Stimulated activated CD4-positive, alpha-beta T cell treated with anti-CD3 and anti-CD28 coated beads, Interleukin-15, amount 100 ng/mL, for 24 hours (primary cell): Measurements from ENCODE around the gene C20orf202.

Experiments used
- DNase-seq: peaks from one replicate; pipeline ENCODE4 v3.0.0-alpha.2; 2020

C20orf202 gene

DNA sequence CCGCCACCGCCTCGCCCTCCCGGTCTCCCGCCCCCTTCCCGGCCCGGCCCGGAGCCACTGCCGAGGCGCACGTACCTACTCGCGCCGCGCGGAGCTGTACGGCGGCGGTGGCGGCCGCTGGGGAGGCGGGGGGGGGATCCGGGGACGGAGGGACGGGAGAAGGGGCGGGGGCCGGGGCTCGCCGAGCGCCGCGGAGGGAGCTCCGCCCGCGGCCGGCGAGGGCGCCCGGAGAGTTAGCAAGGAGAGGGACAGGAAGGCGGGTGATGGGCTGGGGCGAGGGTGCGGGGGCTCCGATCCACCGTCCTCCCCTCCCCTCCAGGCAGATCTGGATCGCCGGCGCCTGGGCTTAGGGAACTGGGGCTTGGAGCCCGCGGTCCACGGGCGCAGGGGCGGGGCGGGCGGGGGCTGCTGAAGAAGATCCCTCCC is 17.9 kb upstream of the C20orf202 start:
- peak; percentile 32 for DNase-seq

DNA sequence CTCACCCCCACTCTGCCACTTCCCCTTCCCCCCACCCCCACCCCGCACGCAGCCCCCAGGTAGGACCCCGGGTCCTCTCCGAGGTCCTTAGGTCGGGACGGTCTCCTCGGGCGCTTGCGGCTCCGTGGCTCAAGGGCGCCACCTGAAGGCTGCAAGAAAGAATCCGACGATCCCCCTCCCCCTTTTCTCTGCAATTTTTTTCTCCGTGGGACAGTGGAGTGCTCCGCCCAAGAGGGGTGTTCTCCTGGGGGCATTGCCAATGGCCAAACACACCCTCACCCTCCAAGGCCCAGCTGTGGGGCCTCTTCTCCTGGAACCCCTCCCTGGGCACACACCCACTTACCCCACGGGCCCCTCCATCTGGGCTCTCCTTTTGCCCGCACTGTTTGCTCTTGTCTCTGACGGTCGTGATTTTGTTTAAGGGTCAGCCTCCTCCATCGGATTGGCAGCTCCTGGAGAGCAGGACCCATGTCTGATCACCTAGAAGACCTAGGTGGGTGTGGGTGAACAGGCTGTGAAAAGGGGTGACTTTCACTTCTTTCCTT is 17.4 kb upstream of the C20orf202 start:
- DNase-seq: peak; percentile 71

DNA sequence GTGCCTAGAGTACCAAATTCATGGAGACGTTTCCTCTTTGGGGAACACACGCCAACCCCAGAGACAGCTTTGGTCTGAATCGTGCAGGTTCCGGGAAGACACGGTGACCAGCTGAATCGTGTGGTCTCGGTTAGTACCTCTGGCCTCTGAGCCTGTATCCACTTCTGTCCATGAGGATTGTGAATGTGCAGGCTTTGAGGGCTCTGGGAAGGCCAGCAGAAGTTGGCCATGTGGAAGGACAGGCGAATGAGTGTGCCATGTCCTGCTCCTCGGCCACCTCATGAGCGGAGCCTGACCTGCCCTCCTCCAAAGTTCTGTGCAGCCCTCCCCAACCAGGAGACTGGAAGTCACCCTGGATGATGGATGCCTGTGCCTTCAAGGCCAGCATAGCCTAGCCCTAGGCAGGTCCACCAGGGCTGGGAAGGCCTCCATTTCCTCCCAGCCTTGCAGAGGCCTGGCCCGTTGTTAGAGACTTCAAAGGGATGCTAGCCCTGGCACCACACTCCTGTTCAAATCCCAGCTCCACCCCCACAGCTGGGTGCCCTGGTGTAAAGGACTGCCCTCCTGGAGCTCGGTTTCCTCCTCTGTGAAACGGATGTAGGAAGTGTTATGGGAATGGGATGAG is 16.8 kb upstream of the C20orf202 start:
- no peak for DNase-seq

DNA sequence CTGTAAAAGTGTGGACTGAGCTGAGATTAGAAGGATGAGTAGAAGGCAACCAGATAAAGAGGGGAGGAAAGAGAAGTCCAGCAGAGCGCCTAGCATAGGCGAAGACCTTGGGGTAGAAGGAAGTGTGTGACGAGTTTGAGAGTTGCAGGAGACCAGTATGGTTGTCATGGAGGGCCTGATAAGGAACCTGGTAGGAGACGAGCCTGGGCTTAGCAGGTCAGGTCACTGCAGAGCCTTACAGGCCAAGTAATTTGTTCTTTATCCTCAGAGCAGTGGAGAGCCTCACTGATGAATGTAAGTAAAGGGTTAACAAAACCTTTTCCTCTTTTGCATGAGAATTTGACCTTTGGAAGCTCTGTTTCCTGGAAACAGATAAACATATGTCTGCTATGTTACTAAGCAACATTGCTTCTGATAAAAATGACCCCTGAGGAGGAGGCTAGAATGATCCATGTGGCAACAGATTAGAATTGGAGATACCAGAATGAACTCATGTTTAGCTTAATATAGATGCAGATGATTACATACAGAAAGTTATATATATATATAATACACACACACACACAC is 15.6 kb upstream of the C20orf202 start:
- no peak for DNase-seq

DNA sequence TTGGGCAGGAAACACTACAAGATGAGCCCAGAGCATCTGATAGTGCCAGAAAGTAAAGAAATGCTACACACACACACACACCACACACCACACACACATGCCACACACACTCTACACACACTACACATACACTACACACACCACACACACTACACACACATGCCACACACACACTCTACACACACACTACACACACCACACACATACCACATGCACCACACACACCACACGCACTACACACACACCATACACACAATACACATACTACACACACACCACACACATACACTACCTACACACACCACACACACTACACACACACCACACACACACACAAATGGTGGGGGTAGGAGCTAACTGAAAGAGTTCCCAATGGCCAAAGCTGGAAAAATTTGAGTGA is 14.9 kb upstream of the C20orf202 start:
- DNase-seq: no peak

DNA sequence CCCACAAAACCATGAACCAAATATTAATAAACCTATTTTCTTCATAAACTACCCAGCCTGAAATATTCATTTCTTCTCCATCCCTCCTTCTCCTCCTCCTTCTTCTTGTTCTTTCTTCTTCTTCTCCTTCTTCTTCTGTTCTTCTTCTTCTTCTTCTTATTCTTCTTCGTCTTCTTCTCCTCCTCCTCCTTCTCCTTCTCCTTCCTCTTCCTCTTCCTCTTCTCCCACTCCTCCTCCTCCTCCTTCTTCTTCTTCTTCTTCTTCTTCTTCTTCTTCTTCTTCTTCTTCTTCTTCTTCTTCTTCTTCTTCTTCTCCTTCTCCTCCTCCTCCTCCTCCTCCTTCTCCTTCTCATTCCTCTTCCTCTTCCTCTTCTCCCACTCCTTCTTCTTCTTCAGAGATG is 13.4 kb upstream of the C20orf202 start:
- DNase-seq: no peak

DNA sequence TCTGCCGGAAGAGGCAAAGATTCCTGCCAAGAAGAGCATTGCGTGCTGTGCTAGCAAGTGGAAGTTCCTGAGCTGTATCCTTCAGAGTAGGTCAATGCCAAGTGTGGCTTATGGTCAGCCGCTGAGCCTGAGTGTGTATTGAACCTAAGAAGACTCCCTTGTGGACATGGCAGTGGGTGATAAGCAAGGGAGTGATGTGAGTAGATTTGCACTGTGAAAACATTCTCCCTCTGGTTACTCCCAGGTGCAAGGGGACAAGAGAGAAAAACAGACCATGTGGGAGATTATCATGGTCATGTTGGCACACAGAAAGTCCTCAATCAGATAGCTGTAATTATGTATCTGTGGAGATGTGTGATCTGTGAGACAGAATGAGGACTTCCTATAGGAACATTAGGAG is 12.4 kb upstream of the C20orf202 start:
- DNase-seq: no peak

DNA sequence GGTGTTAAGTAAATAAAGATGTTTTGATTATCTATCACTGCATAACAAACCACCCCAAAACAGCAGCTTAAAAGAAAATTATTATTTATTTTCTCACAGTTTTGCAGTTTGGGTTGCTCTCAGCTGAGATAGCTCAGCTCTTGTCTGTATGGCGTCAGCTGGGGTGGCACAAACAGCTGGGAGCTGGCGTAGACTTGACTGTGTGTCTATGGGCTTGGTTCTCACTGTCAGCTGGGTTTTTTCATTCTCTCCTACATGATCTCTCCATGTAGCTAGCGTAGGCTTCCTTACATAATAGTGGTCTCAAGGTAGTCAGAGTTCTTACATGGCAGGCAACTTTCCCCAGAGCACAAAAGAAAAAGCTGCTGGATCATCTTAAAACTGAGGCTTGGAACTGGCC is 12.0 kb upstream of the C20orf202 start:
- DNase-seq: no peak

DNA sequence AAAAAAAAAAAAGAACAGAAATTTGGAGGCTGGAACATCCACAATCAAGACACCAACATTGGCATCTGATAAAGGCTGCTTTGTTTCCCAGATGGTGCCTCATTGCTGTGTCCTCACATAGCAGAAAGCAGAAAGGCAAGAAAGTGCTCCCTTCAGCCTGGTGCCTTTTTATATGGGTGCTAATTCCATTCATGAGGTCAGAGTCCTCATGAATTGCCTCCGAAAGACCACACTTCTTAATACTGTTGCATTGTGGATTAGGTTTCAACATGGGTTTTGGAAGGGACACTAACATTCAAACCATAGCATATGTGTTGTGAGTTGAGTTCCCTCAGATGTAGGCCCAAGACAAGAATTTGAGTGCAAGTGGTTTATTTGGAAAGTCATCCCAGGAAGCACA is 8.0 kb upstream of the C20orf202 start:
- no peak for DNase-seq

DNA sequence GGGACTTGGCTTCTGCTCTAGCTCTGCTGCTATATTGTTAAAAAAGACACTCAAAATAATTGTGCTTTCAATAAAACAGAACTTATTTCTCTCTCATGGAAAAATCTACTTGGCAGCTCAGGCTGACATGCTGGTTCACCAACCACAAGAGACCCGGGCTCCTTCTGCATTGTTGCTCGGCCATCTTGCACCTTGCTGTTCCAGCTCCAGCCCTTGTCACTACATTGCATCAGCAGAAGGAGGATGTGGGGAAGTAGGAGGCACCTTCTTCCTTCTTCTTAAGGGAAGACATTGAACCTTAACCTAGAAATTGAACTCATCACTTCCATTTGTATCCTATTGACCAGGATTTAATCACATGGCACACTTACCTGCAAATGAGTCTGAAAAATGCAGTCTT is 6.6 kb upstream of the C20orf202 start:
- DNase-seq: no peak

DNA sequence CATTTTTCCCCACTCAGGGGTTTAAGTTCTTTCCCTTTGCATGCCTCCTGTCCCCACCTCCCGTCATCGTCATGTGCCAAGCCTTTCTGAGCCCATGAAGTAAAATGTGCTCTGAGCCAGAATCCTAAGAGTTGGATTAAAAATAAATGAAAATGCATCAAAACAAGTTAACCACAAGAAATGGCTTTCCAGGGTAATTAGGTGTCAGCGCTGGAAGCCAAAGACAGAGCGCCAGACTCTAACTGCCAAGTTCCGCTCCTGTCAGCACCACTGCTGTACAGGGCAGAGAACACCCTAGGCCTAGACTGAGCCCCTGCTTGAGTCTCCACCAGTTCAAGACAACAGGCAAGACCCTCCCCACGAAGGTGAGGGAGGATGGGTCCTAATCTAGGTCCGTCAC is 5.5 kb upstream of the C20orf202 start:
- DNase-seq: no peak

DNA sequence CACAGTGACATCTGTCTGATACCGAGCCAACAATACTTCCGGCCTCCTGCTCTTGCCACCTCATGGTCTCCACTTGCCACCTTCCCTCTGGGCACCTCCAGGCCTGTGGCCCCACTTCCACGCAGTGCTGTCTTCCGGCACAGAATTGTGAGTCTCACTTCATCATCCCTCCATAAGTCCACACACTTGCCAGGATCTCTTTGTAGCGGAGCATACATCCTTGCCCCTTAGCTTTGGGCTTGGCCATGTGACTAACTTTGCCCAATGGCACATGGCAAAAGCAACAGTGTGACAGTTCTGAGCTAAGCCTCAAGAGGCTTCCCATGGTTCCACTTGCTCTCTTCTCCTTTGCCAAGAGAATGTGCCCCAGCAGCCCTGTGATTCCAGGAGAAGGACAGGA is 4.5 kb upstream of the C20orf202 start:
- no peak for DNase-seq

DNA sequence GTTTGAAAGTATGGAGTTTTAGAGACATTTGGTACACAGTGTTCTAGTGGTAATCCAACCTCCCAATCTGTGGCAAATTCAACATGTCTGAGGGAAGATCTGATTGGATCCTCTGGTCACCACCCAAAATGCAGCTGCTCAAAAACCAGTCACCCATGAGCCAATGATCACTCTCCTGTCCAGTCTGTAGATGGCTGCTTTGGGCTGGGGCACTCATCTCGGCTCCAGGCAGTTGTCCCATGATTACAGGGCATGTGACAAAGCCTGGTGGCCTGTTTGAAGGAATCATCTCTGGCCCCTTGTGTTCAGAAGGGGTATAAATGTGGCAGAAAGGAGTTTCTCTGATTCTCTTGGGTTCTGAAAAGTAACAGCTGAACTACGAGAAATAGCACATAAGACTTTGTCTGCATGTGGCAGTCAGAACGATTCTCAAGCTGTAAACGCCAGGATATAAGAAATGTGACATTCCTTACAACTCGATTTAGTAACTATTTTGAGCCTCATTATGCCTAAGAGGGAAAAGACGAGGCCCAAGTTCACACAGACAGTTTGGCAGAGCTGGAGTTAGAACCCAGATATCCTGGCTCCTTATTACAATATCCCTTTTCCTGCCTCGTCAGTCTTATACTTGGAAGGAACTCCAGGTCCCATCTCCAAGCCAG is 3.9 kb upstream of the C20orf202 start:
- no peak for DNase-seq

DNA sequence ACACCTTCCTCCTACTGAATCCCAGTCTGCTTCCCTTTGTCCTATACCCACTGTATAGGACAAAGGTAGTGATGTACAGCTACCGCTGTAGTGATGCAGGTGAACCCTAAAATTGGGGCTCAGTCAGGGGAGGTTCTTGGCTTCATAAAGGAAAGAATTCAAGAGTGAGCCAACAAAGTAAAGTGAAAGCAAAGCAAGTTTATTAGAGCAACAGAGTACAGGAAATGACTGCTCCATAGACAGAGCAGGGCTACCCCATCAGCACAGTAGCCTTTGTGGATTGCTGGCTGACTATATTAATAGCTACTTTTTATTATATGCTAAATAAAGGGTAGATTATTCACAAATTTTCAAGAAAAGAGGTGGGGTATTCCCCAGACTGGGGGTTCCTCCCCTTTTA is 3.3 kb upstream of the C20orf202 start:
- no peak for DNase-seq

DNA sequence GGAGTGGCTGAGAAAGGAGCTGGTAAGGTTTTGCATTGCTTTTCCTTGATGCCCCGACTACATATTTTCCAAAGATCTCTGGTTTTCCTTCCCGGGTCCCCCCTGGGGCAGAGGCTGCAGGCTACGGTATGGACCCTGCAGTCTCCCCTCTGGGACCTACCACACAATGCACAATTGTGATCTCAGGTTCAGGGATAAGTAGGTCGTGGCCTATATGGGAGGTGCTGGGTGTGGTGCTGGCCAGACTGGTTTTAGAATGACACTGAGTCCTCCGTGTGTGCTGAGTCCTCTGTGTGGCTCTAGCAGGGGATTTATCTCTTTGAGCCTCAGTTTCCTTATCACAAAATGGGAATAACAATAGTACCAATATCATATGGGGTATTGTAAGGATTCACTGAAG is 376 bp downstream of the C20orf202 start:
- DNase-seq: no peak

DNA sequence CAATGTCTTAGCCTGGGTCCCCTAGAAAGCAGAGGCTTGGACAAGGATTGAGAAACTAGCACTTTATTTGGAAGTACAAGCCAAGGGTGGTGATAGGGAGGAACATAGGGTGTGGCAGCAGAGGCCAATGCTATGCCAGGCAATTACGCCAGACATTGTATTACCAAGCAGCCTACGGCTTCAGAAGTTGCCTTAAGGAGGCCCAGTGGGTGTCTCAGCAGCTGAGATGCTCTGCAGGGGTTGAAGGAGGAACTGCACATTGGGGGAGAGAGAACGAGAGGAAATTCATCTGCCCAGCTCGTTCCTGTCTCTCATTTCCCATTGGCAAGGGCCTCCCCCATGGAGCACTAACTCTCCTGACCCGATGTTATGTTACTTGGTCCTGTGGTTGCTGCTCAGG is 859 bp downstream of the C20orf202 start:
- DNase-seq: no peak

DNA sequence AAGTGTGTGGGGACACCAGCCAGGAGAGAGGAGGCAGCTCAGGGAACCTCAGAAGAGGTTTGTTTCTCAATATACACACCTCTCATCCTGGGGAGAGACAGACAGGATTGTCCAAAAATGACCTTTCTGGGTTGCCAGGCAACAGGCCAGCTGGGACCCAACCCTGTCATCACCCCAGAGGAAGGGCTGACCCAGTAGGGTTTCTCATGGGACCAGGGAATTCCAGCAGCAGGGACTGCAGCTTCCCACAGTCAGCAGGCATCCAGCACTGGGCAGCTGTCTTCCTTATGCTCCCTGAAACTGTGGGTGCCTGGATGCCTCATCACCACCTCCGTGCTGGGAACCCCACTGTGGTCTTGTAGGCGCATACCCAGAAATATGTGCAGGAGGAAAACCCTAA is 1.3 kb downstream of the C20orf202 start:
- no peak for DNase-seq

DNA sequence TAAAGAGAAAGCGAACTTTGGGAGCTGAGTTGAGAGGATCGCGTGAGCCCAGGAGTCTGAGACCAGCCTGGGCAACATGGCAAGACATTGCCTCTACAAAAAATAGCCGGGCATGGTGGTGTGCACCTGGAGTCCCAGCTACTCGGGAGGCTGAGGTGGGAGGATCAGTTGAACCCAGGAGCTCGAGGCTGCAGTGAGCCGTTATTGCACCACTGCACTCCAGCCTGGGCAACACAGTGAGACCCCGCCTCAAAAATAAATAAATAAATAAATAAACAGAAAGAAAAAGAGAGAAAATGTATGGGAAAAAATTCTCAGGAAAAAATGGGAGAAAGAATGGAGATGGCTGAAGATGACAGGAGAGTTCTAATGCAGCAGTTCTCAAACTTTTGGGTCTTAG is 2.5 kb downstream of the C20orf202 start:
- DNase-seq: no peak

DNA sequence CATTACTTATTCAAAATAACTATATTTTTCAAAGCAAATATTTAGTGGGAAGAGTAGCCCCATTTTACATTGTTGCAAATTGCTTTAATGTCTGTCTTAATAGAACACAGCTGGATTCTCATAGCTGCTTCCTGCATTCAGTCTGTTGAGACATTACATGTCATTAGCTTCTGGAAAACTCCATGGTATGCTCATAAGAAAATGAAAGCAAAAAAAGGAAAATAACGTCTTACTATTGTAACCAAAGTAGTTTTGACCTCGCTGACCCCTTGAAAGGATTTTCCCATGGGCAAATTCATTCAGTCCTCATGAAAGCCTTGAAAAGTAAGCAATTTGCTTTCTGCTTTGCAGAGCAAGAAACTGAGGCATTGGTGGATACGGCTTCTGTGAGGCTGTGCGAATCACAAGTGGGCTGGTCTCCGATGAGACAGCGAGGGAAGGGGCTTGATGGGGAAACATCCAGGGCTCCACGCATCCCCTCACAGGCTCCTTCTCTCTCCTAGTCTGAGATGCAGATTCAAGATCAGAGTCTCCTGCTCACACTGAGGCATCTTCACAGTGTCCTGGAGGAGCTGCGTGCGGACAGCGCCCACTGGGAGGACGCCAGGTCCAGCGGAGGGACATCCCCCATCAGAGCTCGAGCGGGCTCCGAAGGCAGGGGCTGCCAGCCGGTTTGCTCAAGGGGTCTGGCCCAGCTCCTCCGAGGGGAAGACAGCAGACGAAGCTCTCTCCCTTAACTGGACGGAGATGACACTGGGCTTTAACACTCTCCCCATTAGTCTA is 3.3 kb downstream of the C20orf202 start:
- DNase-seq: no peak

DNA sequence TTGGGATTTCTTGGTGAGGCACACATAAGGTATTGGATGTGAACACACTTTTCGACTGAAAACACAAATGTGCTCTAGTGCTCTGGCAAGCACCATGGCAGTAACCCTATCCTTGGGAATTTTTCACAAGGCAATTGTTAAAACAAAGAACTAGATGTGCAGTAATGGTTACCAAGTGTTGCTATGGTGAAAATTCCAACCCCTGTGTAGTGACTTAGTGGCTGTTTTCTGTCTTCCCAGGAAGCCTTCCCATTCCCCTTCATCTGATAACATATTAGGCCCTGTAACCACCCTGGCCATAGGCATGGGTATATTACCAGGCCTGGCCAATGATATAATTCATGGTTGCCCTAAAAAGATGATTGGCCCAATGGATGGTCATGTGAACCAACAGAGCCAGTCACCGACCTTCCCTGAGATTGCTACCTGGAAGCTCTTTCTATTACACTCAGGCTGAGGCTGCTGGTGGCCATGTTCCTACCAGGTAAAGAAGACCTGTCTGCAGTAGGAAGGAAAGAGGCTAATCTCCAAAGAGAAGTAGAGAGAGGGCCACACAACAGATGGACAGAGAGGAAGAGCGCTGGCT is 4.1 kb downstream of the C20orf202 start:
- no peak for DNase-seq

DNA sequence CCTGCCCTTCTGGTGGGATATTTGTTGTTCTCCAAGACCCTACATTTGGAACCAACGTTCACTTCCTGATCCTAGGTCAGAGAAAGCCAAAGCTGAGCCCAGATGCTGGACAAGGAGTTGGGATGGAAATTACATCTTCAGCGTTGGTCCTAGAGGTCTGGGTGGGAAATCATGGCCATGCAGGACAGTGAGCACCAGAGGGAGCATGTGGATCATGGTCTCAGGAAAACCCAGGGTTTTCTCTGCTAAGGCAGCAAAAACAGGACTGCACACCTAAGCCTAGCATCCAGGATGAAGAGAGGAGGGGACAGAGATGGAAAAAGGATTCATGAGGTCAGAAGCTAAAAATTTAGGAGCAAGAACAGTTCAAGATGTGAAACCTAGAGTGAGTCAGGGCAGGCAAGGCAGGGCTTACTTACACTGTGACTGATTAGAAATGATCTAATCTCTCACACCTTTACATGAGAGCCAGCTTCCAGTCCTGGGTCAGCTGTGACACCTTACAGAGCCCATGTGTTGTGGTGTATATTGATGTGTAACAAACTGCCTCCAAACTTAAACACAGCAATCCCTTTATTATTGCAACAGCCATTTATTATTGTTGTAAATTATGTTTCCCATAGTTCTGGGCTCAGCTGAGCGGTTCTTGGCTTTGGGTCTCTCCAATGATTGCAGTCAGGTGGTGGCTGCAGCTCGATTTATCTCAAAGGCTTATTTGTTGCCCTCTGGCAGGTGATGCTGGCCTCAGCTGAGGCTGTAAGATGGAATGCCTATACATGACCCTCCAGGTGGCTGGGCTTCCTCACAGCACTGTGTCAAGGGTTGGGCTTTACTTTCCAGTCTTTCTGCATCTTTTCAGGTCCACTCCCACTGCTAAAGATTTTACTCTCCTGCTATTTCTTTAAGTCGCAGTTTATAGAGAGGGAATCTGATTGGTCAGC is 6.5 kb downstream of the C20orf202 start:
- no peak for DNase-seq

DNA sequence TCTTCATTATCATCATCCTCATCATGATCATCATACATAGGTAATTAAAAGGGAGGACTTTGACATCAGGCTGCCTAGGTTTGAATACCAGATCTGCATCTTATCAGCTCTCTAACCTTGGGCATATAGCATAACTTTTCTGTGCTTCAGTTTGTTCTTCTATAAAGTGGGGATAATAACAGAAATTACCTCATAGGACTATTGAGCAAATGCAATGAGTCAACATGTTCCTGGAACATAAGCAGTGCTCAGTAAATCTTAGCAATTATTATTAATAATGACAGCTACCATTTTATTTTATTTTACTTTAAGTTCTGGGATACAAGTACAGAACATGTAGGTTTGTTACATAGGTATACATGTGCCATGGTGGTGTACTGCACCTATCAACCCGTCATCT is 7.2 kb downstream of the C20orf202 start:
- DNase-seq: no peak
